Kidney capillary endothelial cell (primary cell): ENCODE data around the gene DDRGK1.

Experiments used
- DNase-seq: peaks from one replicate; pipeline ENCODE4 v3.0.0-alpha.2; 2018; ENCODE audit warnings: low spot score

DDRGK1 gene

DNA sequence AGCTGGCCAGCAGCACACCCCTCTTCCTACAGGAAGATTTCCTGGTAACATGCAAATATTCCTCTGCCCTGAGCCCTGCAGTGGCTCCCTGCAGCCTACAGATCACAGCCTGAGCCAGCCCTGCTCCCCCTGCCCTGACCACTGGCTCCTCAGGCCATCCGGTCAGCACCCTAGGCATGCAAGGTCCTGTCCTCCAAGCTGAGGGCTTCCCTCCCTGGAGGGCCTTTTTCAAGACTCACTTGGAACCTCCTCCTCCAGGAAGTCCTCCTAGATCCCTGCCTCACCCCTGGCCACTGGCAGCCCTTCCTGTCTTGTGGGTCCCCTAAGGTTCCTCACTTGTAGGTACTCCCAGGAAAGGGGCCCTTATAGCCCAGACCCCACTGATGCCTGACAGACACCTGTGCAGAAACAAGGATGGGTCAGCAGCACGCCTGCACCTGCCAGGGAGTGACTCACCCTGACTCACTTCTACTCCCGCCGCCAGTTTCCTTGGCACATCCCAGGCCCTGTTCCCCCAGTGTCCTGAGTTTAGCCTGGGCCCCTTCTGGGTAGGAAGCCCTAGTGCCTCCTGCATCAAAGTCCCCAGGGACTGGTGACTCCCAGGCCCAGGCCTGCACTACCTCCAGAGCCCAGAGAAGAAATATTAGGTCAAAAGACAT, 31.3 kb upstream of the DDRGK1 start:
- no peak for DNase-seq

DNA sequence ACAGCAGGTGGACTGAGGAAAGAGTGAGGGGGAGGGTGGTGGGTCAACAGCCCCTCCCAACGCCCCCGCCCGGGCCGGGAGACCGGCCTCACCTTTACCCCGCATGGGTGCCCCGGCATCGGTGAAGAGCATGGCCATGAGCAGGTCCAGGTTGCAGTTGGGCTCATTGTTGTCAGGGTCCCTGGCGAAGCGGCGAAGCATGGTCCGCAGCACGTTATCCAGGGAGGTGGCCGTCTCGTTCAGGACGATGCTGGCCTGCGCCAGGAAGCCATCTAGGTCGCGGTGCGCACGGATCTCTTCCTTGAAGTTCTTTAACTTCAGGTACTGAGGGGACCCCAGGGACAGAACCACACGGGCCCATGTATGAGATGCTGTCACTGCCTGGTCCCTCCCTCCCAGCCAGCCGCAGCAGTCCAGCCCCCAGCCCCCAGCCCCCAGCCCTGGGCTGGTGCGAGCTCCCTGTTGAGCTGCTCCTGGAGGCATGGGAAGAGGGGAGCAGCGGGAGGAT, 29.6 kb upstream of the DDRGK1 start:
- no peak for DNase-seq

GRCh38 chr20:3233131-3233990, 28.9 kb upstream of the DDRGK1 start:
- no peak for DNase-seq

- DNase-seq: no peak
These were observed 27.6 kb upstream of the DDRGK1 start for GRCh38 chr20:3231889-3232588.

- DNase-seq: no peak
These were observed 26.6 kb upstream of the DDRGK1 start for GRCh38 chr20:3231116-3231515.

GRCh38 chr20:3229798-3230197, 25.3 kb upstream of the DDRGK1 start:
- no peak for DNase-seq

- no peak for DNase-seq
These were observed 24.7 kb upstream of the DDRGK1 start for GRCh38 chr20:3229158-3229557.

DNA sequence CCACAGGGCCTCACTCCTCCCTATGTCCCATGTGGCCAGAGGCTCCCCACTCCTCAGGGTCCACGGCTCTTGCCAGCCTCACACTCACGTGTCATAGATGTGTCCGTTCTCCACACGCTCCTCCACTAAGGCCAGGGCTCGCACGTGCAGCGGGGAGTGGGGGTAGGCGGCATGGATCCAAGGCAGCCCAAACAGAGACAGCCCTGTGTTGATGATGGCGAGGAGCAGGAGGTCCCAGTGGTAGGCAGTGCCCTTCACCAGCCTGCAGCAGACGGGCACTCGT, 24.2 kb upstream of the DDRGK1 start:
- DNase-seq: no peak

GRCh38 chr20:3227936-3228749, 23.7 kb upstream of the DDRGK1 start:
- no peak for DNase-seq

GRCh38 chr20:3227506-3227905, 23.0 kb upstream of the DDRGK1 start:
- no peak for DNase-seq

DNA sequence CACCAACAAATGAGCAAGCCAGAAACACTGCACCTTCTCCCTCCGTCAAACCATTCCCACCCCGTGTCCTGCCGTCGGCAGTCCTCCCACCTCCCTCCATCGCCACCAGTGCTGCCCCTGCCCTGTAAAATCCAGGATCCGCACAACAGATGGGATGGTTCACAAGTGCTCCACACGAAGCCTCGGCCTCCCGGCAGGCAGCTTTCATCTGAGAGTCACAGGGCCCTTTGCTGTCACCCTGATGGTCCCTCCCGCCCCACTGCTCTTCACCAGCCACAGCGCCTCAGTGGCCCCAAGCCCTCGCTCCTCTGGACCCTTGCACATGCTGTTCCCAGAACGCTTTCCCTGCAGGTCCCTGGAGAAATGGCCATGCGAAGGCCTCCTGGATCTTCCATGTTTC, 22.4 kb upstream of the DDRGK1 start:
- no peak for DNase-seq

DNA sequence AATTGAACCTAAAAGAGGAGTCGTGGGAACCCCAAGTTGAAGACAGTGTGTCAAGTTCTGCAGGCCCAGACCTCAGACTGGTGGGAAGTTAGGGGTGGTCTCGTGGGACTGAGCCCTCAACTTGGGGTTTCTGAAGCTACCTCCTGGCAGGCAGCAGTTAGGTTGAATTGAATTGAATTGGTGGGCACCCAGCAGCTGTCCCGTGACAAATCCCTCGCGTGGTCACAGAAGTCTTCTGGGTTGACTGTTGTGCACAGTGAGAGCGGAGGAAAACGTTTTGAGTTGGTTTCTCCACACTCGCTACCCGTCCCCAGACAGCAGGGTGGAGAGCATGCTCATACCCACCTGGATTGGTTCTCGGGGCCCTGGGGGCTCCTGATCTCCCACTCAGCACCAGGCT, 21.6 kb upstream of the DDRGK1 start:
- DNase-seq: no peak

GRCh38 chr20:3224681-3225421, 20.4 kb upstream of the DDRGK1 start:
- DNase-seq: no peak

- no peak for DNase-seq
These were observed 19.7 kb upstream of the DDRGK1 start for GRCh38 chr20:3223994-3224680.

GRCh38 chr20:3223651-3223993, 19.1 kb upstream of the DDRGK1 start:
- DNase-seq: no peak

DNA sequence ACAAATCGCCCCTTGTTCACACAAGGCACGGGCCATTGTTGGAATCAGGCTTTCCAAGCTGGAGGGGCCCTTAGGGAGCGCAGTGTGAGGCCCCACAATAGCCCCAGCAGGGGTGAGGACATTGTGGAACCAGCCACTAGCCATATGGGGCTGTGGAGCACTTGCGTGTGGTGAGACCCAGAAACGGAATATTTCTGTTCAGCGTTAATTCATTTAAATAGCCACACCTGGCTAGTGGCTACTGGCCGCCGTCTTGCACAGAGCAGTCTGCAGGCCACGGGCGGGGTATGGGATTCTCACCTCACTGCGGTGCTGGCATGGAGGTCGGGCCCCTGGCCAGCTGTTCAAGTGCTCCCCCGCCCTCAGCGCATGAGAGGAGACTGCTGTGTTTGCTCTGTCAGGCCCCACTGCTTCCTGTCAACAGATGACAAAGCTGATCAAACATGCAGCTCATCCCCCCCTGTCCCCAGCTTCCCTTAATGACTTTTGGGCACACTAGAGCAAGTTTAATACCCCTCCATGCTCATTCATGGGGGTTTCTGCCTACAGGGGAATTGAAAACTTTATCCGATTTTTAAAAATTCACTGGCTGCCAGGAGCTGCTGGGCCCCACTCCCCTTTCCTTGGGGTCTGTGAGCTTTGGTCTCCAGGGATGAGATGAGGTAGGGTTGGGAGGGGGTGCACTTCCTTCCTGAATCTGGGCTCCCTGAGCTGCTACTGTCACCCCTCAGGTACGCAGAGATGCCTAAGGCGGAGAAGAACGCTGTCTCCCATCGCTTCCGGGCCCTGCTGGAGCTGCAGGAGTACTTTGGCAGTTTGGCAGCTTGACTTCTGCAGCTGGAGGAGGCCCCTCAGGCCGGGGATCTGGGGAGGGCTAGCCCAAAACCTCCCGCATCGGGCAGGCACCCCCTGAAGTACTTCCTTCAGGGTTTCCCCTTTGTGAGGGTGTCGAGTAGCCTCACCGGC, 18.4 kb upstream of the DDRGK1 start:
- DNase-seq: peak; percentile 47

DNA sequence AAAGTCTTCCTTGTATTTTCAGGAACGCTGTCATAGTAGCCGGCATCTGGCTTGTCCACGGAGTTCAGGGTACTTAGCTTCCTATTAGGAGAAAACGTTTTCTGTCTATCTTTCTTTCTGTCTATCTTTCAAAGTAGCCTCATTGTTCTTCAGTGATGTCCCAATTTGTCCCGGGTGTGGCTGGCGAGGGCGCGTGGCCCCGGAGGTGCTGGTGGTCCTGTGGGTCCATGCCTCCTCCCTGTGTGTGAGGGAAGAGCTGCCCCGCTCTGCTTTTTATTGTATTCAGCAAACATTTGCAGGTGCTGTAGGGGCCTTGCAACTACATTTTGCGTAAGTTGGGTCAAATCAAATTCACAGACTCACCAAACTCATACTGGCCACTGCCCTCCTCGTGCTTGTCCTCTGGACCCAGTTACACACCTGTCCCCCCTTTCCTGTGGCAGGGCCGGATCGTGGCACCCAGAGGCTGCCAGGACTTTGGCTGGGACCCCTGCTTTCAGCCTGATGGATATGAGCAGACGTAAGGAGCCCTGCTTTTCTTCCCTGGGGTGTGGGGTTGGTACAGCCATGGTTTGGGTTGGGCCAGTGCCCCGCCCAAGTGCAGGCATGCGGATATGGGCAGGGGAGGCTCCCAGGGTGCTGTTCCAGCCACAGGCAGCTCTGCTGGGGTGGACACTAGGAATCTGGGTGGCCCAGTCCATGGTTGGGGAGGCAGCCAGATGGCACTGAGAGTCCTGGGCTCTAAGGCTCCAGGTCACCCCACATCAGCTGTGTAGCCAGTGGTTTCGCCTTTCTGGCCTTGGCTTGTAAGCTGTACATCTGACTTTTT, 17.1 kb upstream of the DDRGK1 start:
- DNase-seq: no peak

- peak; percentile 42 for DNase-seq
These were observed 14.0 kb upstream of the DDRGK1 start for GRCh38 chr20:3218307-3218988.
